Measurements from ENCODE around the gene C8G.

C8G gene

DNA sequence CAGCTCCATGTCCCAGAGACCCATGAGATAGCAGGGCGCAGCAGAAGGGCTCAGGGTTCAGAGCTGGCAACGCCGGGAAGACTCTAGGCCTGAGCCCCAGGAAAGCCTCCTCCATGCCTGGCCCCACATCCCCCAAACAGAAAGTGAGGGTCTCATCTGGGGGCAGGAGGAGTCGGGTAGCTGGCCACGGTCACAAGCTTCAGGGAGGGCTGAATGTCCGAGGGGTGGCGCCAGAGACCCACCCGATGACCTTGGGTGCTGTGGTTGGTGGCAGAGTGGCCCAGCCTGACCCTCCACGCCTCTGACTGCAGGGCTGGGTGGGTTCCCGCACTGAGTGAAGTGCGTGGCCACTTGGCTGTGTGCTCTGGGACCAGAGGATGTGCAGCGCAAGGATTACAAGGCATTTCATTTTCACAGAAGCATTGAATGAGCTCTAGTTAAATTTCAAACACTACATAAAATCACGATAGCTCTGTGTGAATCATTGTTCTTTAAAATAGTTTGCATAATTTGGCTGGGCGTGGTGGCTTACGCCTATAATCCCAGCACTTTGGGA is 3.0 kb downstream of the C8G start:
- TF ChIP-seq, protein P1, sequence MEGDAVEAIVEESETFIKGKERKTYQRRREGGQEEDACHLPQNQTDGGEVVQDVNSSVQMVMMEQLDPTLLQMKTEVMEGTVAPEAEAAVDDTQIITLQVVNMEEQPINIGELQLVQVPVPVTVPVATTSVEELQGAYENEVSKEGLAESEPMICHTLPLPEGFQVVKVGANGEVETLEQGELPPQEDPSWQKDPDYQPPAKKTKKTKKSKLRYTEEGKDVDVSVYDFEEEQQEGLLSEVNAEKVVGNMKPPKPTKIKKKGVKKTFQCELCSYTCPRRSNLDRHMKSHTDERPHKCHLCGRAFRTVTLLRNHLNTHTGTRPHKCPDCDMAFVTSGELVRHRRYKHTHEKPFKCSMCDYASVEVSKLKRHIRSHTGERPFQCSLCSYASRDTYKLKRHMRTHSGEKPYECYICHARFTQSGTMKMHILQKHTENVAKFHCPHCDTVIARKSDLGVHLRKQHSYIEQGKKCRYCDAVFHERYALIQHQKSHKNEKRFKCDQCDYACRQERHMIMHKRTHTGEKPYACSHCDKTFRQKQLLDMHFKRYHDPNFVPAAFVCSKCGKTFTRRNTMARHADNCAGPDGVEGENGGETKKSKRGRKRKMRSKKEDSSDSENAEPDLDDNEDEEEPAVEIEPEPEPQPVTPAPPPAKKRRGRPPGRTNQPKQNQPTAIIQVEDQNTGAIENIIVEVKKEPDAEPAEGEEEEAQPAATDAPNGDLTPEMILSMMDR (IDR thresholded peaks at IDR 0.05; ENCODE audit: insufficient read depth, low read length, poor library complexity, severe bottlenecking): peak; percentile 63
- no peak for DNase-seq (ENCODE audit: extremely low read depth, insufficient read length)
- Histone ChIP-seq H3K36me3 (ENCODE audit: control insufficient read depth, insufficient read depth, low read length) (peaks cover under 1% of the 10 kb centered on the region; the same call in 1 of the 2 replicates), H3K27me3 (replicated peaks; ENCODE audit: control insufficient read depth, insufficient read depth, low read length) (no peaks in the 10 kb centered on the region), H3K4me3 (replicated peaks; ENCODE audit: low read depth, low read length) (no peak overlapping the region)

DNA sequence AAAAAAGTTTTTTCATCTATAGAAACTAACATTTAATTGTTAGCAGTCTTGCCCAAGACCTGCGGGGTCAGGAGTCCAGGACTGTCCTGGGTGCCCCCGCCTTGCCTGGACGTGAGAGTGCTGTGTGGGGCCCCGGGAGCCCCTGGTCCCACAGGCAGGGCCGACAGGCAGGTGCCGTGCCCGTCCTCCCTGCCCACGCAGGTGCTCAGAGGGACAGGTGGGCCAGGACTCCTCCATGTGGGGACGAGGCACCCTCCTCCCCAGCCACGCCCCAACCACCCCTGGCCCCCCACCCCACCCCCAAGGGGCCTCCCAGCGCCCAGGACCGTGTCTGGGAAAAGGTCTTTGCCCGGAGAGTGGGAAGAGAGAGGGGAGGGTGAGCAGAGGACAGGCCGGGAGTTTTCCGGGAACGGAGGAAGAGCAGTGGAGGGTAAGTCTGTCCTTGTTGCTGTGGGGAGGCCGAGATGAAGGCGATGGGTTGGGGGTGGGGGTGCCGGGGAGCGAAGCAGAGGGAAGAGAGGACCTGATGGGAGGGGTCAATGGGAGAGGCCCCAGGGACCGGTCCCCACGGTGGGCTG is 4.3 kb downstream of the C8G start:
- H3K4me3 ChIP-seq (replicated peaks; ENCODE audit: low read depth, low read length): peak overlapping the region; percentile 71
- TF ChIP-seq, protein P1 (IDR thresholded peaks at IDR 0.05; ENCODE audit: insufficient read depth, low read length, poor library complexity, severe bottlenecking): no peak
- no peak for DNase-seq (ENCODE audit: extremely low read depth, insufficient read length)
- no peaks in the 10 kb centered on the region for H3K27me3 ChIP-seq (replicated peaks; ENCODE audit: control insufficient read depth, insufficient read depth, low read length)
- H3K36me3 ChIP-seq (ENCODE audit: control insufficient read depth, insufficient read depth, low read length): no peaks in the 10 kb centered on the region

DNA sequence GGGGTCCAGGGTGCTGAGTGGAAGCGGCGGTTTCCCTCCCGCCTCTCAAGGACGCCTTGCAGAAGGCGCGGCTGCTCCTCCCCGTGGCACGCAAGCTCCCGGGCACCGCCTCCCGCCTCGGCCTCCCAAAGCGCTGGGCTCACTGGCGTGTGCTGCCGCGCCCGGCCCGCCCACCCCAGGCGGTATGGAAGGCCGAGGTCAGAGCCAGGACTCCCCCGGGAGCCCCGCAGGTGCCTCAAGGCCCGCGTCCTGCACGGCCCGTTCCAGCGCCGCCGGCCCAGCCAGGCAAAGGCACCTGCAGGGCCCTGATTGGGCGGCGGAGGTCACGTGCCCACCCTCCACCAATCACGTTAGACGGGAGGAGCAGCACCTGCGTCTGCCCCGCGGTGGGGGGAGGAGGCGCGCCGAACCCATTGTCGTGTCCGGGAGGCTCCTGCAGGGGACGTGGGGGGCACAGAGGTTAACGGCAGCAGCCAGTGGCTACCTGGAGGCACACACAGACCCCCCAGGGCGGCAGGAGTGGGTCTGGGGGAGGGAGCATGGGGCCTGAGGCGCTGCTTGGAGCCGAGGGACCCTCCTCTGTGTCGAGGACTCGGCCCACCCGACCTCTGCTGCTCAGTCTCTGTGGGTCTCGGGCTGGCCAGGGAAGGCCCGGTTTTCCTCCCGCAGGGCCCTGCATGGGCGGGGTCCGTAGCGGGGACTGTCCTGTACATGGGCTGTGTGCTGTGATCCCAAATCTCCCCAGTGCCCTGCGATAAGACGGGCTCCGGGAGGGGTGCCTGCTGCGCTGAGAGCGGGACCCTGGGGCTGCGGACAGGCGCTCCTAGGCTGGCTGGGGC is 5.0 kb downstream of the C8G start:
- TF ChIP-seq, protein P1 (IDR thresholded peaks at IDR 0.05; ENCODE audit: insufficient read depth, low read length, poor library complexity, severe bottlenecking): peak; percentile 34
- Histone ChIP-seq H3K36me3 (ENCODE audit: control insufficient read depth, insufficient read depth, low read length) (no peaks in the 10 kb centered on the region), H3K4me3 (replicated peaks; ENCODE audit: low read depth, low read length) (peak overlapping the region; percentile 71), H3K27me3 (replicated peaks; ENCODE audit: control insufficient read depth, insufficient read depth, low read length) (peaks cover 1% of the 10 kb centered on the region; the same call in 1 of the 2 replicates)
- DNase-seq (ENCODE audit: extremely low read depth, insufficient read length): peak; percentile 94

DNA sequence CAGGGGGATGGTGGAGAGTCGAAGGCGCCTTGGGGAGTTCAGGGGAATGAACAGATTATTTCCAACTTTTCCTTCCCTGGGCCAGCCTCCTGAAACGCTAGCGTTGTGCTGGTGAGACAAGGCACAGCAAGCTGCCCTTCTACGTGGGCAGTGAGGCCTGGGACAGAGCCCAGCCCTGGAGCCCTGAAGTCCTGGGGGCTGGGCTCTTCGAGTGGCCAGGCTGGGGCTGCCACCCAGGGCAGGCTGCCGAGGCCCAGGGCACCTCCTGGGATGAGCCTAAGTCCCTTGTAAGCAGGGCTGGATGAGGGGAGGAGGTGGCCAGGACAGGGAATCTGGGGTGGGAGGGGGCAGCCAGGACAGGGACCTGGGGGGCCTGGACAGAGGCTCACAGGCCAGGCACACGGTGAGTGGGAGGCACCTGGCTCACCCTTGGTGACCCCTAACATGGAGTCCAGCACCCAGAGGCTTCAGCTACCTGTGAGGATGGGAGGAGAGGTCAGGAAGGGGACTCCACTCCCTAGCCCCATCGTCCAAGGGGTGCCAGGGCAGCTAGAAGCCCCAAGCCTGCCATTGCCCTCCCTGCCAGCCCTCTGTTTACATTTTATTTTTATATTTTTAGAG is 5.7 kb downstream of the C8G start:
- Histone ChIP-seq H3K4me3 (replicated peaks; ENCODE audit: low read depth, low read length) (peak overlapping the region; percentile 71), H3K27me3 (replicated peaks; ENCODE audit: control insufficient read depth, insufficient read depth, low read length) (peaks cover 1% of the 10 kb centered on the region; the same call in 1 of the 2 replicates), H3K36me3 (ENCODE audit: control insufficient read depth, insufficient read depth, low read length) (no peaks in the 10 kb centered on the region)
- TF ChIP-seq, protein P1 (IDR thresholded peaks at IDR 0.05; ENCODE audit: insufficient read depth, low read length, poor library complexity, severe bottlenecking): no peak
- no peak for DNase-seq (ENCODE audit: extremely low read depth, insufficient read length)

DNA sequence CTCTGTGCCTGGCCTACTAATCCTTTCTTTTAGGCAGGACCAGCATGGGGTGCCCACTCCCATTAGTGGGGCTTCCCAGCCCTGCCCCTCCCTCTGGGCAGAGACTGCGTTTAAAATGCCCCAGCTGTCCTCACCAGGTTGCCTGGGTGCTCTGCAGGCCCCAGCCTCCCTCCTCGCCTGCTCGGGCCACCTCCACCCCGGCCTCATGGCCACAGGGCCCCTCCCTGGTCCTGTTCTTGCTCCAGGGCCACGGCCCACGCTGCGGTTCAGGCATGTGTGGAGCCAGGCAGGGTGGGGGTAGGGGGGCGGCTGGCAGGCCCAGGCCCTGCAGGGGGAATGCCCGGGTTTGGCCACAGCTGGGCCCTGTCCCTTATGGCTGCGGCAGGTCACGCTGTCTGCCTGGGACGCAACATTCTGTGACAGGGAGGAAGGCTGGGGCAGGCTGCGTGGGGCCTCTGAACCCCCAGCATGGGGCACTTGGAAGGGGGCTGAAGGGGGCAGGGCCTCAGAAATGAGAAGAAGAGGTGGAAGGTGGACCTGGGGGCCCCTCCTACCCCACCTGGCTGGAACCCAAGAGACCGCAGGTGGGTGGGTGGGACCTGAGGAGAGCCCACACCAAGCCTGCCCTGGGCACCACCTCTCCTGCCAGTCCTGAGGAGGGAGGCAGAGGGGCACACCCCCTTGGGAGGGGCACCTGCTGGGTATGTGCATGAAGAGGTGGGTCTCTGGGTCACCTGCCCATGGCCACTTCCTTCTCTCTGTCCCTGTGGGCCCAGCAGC is 6.7 kb downstream of the C8G start, which contains the start of gene LCN12:
Gene LCN12 (plus strand): TSS at position 733 of the 780 bp plus-strand sequence. CDS start 55 bp downstream, outside the sequence.
- no peak for DNase-seq (ENCODE audit: extremely low read depth, insufficient read length)
- no peaks in the 10 kb centered on the region for H3K36me3 ChIP-seq (ENCODE audit: control insufficient read depth, insufficient read depth, low read length)
- peaks cover 1% of the 10 kb centered on the region; the same call in 1 of the 2 replicates for H3K27me3 ChIP-seq (replicated peaks; ENCODE audit: control insufficient read depth, insufficient read depth, low read length)
- H3K4me3 ChIP-seq (replicated peaks; ENCODE audit: low read depth, low read length): no peak within 1 kb of the TSS
- TF ChIP-seq, protein P1 (IDR thresholded peaks at IDR 0.05; ENCODE audit: insufficient read depth, low read length, poor library complexity, severe bottlenecking): no peak
